BJ (cell line): ENCODE results near the gene MARCHF9. TPM values are rescaled to one million over a fixed set of nuclear protein-coding genes. Genes with fewer than 3 reads are reported as not detected.
A peak's percentile ranks its signal among the peaks of the same experiment; 100 is the strongest.
"Not testable (repeated sequence)": the region's sequence is repeated elsewhere in the genome, so short reads cannot be mapped to it uniquely, and the experiment has no call there.

Source experiments
- CTCF ChIA-PET: fragments of 350-600 bp; formaldehyde crosslinking; extraction: SDS; loops from one replicate; lab custom pipeline; 2021; ENCODE audit warnings: antibody characterized with exemption, inconsistent platforms; lab: Yijun Ruan, JAX
- POLR2A ChIA-PET: fragments of 300-600 bp; sonication (Branson Sonifier 250); formaldehyde crosslinking; extraction: SDS; loops from one replicate; lab custom pipeline; 2021; ENCODE audit warnings: antibody characterized with exemption; lab: Charles Lee
- DNase-seq: peaks from one replicate; pipeline ENCODE4 v3.0.0-alpha.2; 2011; ENCODE audit warnings: low read depth
- H3K27me3 ChIP-seq: 2 replicates; pipeline ENCODE4 v1.6.0; 2011; ENCODE audit warnings: low read length; ENCODE audit not compliant: control insufficient read depth, insufficient read depth
- H3K36me3 ChIP-seq: 2 replicates; pipeline ENCODE4 v1.5.1; 2011; ENCODE audit warnings: low read length; ENCODE audit not compliant: control insufficient read depth, insufficient read depth
- H3K4me3 ChIP-seq: 2 replicates; pipeline ENCODE4 v1.5.1; 2011; ENCODE audit warnings: low read depth, mild to moderate bottlenecking, control low read depth, low read length
- polyA plus RNA-seq: library from polyadenylated mRNA; depleted of rRNA; stranded (reverse); fragments of >200 nt; gene quantifications from 2 replicates; pipeline ENCODE4 v1.2.3, GENCODE V29; 2011
- TF ChIP-seq, protein P1 (sequence below): IDR thresholded peaks from 2 replicates; pipeline ENCODE4 v1.5.1; 2011; ENCODE audit warnings: low read depth, mild to moderate bottlenecking, control low read depth, inconsistent platforms, low read length, moderate library complexity; ENCODE audit not compliant: insufficient read depth

The MARCHF9 gene
- polyA plus RNA-seq, 1 experiment = 6.2 TPM

DNA sequence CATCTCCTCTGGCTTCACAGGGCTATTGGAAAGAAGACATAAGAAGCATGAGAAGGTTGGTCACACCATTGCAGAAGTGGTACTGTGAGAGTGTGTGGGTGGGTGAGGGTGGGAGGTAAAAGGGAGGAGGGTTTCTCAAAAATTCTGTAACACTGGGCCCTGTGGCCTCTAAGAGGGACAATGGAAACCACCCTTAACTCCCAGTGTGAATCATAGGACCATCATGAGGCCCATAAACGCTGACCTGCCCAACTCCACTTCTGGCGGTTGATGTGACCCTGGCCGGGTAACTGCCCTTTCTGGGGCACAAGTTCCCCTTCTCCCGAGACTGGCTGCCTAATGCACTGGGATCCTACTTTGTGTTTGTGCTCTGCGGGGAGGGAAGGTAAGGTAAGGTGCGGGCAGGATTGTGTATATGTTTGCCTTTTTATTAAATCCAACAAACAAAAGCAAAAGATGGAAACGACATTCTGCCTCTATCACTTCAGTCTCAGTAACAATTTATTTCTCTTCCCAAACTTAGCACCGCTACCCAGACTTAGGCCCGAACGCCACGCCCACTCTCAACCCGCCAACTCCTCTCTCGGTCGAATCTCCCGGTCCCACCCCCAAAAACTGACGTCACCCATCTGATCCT is 16.5 kb downstream of the MARCHF9 start:
- TF ChIP-seq, protein P1, sequence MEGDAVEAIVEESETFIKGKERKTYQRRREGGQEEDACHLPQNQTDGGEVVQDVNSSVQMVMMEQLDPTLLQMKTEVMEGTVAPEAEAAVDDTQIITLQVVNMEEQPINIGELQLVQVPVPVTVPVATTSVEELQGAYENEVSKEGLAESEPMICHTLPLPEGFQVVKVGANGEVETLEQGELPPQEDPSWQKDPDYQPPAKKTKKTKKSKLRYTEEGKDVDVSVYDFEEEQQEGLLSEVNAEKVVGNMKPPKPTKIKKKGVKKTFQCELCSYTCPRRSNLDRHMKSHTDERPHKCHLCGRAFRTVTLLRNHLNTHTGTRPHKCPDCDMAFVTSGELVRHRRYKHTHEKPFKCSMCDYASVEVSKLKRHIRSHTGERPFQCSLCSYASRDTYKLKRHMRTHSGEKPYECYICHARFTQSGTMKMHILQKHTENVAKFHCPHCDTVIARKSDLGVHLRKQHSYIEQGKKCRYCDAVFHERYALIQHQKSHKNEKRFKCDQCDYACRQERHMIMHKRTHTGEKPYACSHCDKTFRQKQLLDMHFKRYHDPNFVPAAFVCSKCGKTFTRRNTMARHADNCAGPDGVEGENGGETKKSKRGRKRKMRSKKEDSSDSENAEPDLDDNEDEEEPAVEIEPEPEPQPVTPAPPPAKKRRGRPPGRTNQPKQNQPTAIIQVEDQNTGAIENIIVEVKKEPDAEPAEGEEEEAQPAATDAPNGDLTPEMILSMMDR = no peak
- no peaks in the 10 kb centered on the region for H3K27me3 ChIP-seq
- POLR2A ChIA-PET = no interaction called here
- peaks cover 2% of the 10 kb centered on the region; the same call in 1 of the 2 replicates for H3K36me3 ChIP-seq
- DNase-seq = no peak
- CTCF ChIA-PET = interaction anchor here (1.1 to 1.2 kb wide), 2 partner anchors 12 to 23 kb away, joined by 3 to 4 read pairs; partner anchors contain the start of gene TSFM
- peak overlapping the region; percentile 91 for H3K4me3 ChIP-seq

DNA sequence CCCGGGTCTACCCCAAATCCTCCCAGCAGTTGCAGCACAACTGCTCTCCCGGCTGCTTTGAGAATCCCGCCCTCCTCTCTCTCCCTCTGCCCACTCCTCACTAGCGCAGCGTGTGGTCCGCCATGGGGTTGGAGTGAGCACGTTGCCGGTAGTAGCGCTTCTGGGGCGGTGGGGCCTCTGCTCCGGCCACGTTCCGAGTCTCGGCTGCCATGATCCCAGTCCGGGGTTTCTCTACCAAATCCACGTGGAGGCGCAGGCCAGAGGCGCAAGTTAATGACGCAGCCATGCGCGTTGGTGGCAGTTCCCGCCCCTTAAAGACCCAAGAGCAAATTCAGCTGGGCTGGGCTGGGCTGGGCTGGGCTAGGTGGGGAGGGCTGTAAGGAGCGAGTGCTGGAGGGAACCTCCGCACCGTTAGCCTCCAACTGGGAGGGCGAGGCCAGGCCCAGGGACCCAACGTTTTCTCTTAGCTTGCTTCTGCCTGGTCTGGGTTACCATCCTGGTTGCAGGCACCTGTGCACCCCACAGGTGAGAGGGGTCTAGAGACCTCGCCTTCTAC is 17.0 kb downstream of the MARCHF9 start, which contains the start of gene METTL1:
Gene METTL1 (minus strand): TSS at position 233 of the 556 bp plus-strand sequence. CDS start 22 bp downstream, at position 211.
- DNase-seq = peak; percentile 82
- TF ChIP-seq, protein P1 = no peak
- Histone ChIP-seq H3K27me3 (no peaks in the 10 kb centered on the region), H3K36me3 (peaks cover 2% of the 10 kb centered on the region; the same call in 1 of the 2 replicates), H3K4me3 (peak within 1 kb of the TSS; percentile 91)
- ChIA-PET CTCF (interaction anchor here (0.6 to 1.2 kb wide), 6 partner anchors 10 to 189 kb away, joined by 3 to 4 read pairs (median 4); partner anchors contain the start of gene TSFM), POLR2A (interaction anchor here (0.6 to 0.7 kb wide), 3 partner anchors 20 to 125 kb away, joined by 3 read pairs; partner anchors contain the start of gene CDK4)

DNA sequence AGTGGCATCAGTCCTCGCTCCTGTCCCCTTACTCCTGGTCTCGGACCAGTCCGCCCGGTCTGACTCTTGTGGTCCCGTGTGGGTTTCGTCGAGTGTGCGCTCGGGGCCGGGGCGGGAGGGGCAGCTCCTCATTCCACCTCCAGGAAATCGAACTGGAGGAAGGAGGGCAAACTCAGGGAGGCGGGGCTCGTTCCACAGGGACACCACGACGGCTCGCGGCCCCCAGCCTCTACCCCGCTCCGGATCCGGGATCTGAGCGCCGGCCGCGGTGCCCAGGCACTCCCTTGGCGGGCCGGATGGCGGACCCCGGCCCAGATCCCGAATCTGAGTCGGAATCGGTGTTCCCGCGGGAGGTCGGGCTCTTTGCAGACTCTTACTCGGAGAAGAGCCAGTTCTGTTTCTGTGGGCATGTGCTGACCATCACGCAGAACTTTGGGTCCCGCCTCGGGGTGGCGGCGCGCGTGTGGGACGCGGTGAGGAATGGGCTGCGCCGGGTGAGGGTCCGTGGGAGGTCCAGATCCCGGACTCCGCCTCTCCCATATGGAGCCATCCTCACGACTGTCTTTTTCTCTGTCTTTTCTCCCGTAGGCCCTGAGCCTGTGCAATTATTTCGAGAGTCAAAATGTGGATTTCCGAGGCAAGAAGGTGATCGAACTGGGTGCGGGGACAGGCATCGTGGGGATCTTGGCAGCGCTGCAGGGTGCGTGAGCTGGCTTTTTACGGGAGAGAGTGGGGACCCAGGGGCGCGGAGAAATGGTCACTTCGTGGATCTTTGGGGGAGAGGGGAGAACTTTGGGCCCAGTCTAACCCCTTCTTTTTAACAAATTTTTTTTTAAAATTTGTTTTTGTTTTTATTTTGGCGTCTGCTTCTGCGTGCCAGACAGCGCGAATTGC is 17.8 kb downstream of the MARCHF9 start, which contains the start of gene EEF1AKMT3:
Gene EEF1AKMT3 (plus strand): TSS at position 186 of the 894 bp plus-strand sequence. CDS start 111 bp downstream, at position 297.
- DNase-seq = no peak
- Histone ChIP-seq H3K36me3 (peaks cover 2% of the 10 kb centered on the region; the same call in 1 of the 2 replicates), H3K27me3 (no peaks in the 10 kb centered on the region), H3K4me3 (peak within 1 kb of the TSS; percentile 91)
- CTCF ChIA-PET = interaction anchor here (0.6 to 1.2 kb wide), 6 partner anchors 9 to 189 kb away, joined by 3 to 4 read pairs (median 4); partner anchors contain the start of gene TSFM
- POLR2A ChIA-PET = interaction anchor here (0.6 to 0.7 kb wide), 4 partner anchors 20 to 124 kb away, joined by 3 to 9 read pairs (median 3); partner anchors contain the start of gene CDK4
- TF ChIP-seq, protein P1 = no peak

GRCh38 chr12:57774634-57775033 is 19.7 kb downstream of the MARCHF9 start:
- H3K36me3 ChIP-seq, POLR2A ChIA-PET, H3K4me3 ChIP-seq, DNase-seq, H3K27me3 ChIP-seq: not testable (repeated sequence)
- CTCF ChIA-PET = interaction anchor here (1.0 to 1.3 kb wide), 4 partner anchors 18 to 48 kb away, joined by 3 to 4 read pairs (median 3); no protein-coding TSS in a partner anchor

DNA sequence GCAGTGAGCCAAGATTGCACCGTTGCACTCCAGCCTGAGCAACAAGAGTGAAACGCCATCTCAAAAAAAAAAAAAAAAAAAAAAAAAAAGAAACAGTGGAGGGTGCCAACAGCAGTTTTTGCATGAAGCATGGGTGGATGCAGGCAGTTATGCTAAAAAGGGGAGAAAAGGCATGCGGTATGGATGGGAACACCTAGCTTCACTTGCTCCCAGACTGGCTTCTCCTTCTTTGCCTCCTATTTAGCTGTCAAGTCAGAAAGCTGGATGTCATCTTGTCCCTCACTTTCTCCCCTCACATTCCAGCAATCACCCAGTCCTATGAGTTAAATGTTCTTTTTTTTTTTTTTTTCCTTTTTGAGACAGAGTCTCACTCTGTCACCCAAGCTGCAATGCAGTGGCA is 20.1 kb downstream of the MARCHF9 start:
- H3K27me3 ChIP-seq = no peaks in the 10 kb centered on the region
- POLR2A ChIA-PET = interaction anchor here (0.5 kb wide), 1 partner anchor 60 kb away, joined by 3 read pairs; no protein-coding TSS in a partner anchor
- DNase-seq = no peak
- TF ChIP-seq, protein P1 = no peak
- H3K36me3 ChIP-seq = peaks cover 2% of the 10 kb centered on the region; the same call in 1 of the 2 replicates
- H3K4me3 ChIP-seq = no peak overlapping the region
- CTCF ChIA-PET = interaction anchor here (1.1 to 1.3 kb wide), 3 partner anchors 18 to 49 kb away, joined by 3 to 4 read pairs (median 3); no protein-coding TSS in a partner anchor
